ENCODE measurements around the gene BBC3. TPM values are rescaled to one million over a fixed set of nuclear protein-coding genes. Genes with fewer than 3 reads are reported as not detected.

The BBC3 gene
- total and polyA plus RNA-seq, 2 experiments from 2014 or later: 9.9 to 14.7 TPM

DNA sequence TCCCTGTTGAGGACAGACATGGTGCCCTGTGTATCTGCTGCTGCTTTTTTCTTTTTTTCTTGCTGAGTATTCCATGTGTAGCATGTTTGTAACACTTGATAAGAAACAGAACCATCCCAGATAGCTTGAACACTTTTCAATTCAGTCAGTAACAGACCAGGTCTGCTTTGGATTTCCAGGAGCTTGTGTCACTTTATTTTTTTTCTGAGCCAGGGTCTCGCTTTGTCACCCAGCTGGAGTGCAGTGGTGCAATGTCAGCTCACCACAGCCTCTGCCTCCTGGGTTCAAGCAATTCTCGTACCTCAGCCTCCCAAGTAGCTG, 43.7 kb downstream of the BBC3 start:
- WGBS (ENCODE audit: low lambda C conversion rate, missing lambda C conversion rate): 47% methylated on average over 2 of the region's 2 CpGs
- Histone ChIP-seq H3K4me1 (ENCODE audit: insufficient read depth) (peaks cover 36% of the 10 kb centered on the region), H3K27ac (peak overlapping the region; percentile 76), H3K36me3 (replicated peaks; ENCODE audit: insufficient read depth, low read depth) (peaks cover 3% of the 10 kb centered on the region), H2AFZ (no peak overlapping the region), H3K27me3 (no peaks in the 10 kb centered on the region), H4K20me1 (ENCODE audit: insufficient read depth, poor library complexity, severe bottlenecking) (no peaks in the 10 kb centered on the region), H3K9me3 (ENCODE audit: low read depth) (no peaks in the 10 kb centered on the region), H3K4me3 (no peak overlapping the region), H3K4me2 (no peak overlapping the region), H3K9me2 (replicated peaks; ENCODE audit: insufficient read depth) (no peaks in the 10 kb centered on the region), H3K79me2 (peaks cover 18% of the 10 kb centered on the region)
- DNase-seq (ENCODE audit: low spot score): no peak
- TF ChIP-seq, protein P1, sequence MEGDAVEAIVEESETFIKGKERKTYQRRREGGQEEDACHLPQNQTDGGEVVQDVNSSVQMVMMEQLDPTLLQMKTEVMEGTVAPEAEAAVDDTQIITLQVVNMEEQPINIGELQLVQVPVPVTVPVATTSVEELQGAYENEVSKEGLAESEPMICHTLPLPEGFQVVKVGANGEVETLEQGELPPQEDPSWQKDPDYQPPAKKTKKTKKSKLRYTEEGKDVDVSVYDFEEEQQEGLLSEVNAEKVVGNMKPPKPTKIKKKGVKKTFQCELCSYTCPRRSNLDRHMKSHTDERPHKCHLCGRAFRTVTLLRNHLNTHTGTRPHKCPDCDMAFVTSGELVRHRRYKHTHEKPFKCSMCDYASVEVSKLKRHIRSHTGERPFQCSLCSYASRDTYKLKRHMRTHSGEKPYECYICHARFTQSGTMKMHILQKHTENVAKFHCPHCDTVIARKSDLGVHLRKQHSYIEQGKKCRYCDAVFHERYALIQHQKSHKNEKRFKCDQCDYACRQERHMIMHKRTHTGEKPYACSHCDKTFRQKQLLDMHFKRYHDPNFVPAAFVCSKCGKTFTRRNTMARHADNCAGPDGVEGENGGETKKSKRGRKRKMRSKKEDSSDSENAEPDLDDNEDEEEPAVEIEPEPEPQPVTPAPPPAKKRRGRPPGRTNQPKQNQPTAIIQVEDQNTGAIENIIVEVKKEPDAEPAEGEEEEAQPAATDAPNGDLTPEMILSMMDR (IDR thresholded peaks at IDR 0.05; ENCODE audit: poor library complexity): no peak
- TF ChIP-seq EZH2phosphoT487 (IDR thresholded peaks at IDR 0.05; ENCODE audit: low read depth, severe bottlenecking, unreplicated experiment) (no peak), EZH2 (IDR thresholded peaks at IDR 0.05; ENCODE audit: borderline replicate concordance) (no peak)

GRCh38 chr19:47186446-47187334, 44.3 kb downstream of the BBC3 start:
- Histone ChIP-seq H3K4me1 (ENCODE audit: insufficient read depth) (peaks cover 36% of the 10 kb centered on the region), H3K27ac (peak overlapping the region; percentile 76), H3K4me2 (no peak overlapping the region), H3K27me3 (no peaks in the 10 kb centered on the region), H3K36me3 (replicated peaks; ENCODE audit: insufficient read depth, low read depth) (peaks cover 3% of the 10 kb centered on the region), H3K4me3 (no peak overlapping the region), H3K79me2 (peaks cover 15% of the 10 kb centered on the region), H3K9me3 (ENCODE audit: low read depth) (no peaks in the 10 kb centered on the region), H2AFZ (no peak overlapping the region), H3K9me2 (replicated peaks; ENCODE audit: insufficient read depth) (no peaks in the 10 kb centered on the region), H4K20me1 (ENCODE audit: insufficient read depth, poor library complexity, severe bottlenecking) (no peaks in the 10 kb centered on the region)
- DNase-seq (ENCODE audit: low spot score): no peak
- WGBS (ENCODE audit: low lambda C conversion rate, missing lambda C conversion rate): 82% methylated on average over 16 of the region's 17 CpGs
- TF ChIP-seq, protein P1 (IDR thresholded peaks at IDR 0.05; ENCODE audit: poor library complexity): no peak
- no peak for TF ChIP-seq EZH2phosphoT487 (IDR thresholded peaks at IDR 0.05; ENCODE audit: low read depth, severe bottlenecking, unreplicated experiment)

DNA sequence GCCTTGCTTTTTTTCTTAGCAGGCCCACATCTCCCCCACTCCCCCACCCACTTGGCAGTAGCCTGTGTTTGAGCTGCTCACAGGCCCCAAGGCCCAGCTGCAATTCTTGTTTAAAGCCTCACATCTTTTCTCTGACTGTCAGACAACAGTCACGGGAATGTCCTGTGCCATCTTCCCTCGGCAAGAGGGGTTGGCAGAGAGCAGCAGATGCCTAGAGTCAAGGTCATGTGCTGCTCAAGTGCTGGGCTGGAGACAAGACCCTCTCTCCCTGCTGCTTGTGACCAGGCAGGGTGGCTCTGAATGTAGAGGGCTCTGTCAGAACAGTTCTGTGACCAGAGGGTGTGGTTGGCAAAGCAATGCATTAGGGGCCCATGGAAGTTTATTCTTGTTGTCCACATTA, 47.4 kb downstream of the BBC3 start:
- no peaks in the 10 kb centered on the region for H3K27me3 ChIP-seq
- no peak overlapping the region for H2AFZ ChIP-seq
- no peaks in the 10 kb centered on the region for H3K9me2 ChIP-seq (replicated peaks; ENCODE audit: insufficient read depth)
- WGBS (ENCODE audit: low lambda C conversion rate, missing lambda C conversion rate): 82% methylated on average over 2 of the region's 2 CpGs
- H3K9me3 ChIP-seq (ENCODE audit: low read depth): no peaks in the 10 kb centered on the region
- H4K20me1 ChIP-seq (ENCODE audit: insufficient read depth, poor library complexity, severe bottlenecking): no peaks in the 10 kb centered on the region
- no peaks in the 10 kb centered on the region for H3K36me3 ChIP-seq (replicated peaks; ENCODE audit: insufficient read depth, low read depth)
- TF ChIP-seq EZH2 (IDR thresholded peaks at IDR 0.05; ENCODE audit: borderline replicate concordance): no peak
- TF ChIP-seq, protein P1 (IDR thresholded peaks at IDR 0.05; ENCODE audit: poor library complexity): no peak
- no peak for TF ChIP-seq EZH2phosphoT487 (IDR thresholded peaks at IDR 0.05; ENCODE audit: low read depth, severe bottlenecking, unreplicated experiment)
- peaks cover 7% of the 10 kb centered on the region for H3K4me1 ChIP-seq (ENCODE audit: insufficient read depth)
- no peak for DNase-seq (ENCODE audit: low spot score)
- no peak overlapping the region for H3K4me2 ChIP-seq
- H3K4me3 ChIP-seq: no peak overlapping the region
- H3K79me2 ChIP-seq: peaks cover 10% of the 10 kb centered on the region
- H3K27ac ChIP-seq: no peak overlapping the region

Measured in hepatocyte (in vitro differentiated cells).